GM11168 (cell line): ENCODE data around the gene RFC2.
"Not testable (repeated sequence)": the region's sequence is repeated elsewhere in the genome, so short reads cannot be mapped to it uniquely, and the experiment has no call there.

Source experiments
- in situ Hi-C: fragments of 300-500 bp; cut with MboI; formaldehyde crosslinking; loops from one replicate; pipeline ENCODE4 v1.12.0; 2022; ENCODE audit warnings: low sequenced_read_pairs; ENCODE audit not compliant: unreplicated experiment

Gene RFC2

DNA sequence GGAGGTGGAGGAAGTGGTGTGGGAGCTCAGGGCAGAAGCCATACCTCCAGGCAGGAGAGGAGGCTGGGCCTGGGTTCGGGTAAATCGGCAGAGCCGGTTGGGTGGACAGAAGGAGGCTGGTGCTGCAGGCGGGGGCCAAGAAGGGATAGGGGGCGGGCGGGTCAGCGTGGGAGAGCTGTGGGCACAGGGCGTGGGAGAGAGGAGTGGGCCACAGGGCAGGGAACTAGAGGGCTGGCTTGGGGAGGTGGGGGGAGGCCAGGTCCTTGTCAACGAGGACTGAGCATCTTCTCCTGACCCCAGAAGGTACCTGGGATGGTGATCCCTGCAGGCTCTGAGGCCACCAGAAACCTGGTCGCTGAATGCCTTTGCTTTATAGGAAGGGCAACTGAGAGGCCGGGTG is 32.5 kb downstream of the RFC2 start:
- in situ Hi-C loops: no loop called here

DNA sequence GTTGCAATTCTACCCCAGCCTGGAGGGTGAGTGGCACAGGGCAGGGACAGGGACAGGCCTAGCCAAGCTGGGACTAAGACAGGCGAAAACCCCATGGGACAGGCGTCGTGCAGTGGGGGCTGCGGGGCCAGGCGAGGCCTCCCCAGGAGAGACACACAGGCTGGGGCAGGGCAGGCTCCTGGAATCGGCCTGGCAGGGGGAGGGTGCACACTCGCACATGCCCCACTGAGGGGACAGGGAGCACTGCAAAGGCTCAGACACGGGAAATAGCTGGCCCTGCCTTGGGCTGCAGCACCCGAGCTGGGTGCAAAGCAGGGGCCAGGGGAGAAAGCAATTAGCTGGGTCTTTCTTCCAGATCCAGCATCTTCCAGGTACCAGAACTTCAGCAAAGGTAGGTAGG is 34.0 kb downstream of the RFC2 start:
- in situ Hi-C loops: no loop called here

DNA sequence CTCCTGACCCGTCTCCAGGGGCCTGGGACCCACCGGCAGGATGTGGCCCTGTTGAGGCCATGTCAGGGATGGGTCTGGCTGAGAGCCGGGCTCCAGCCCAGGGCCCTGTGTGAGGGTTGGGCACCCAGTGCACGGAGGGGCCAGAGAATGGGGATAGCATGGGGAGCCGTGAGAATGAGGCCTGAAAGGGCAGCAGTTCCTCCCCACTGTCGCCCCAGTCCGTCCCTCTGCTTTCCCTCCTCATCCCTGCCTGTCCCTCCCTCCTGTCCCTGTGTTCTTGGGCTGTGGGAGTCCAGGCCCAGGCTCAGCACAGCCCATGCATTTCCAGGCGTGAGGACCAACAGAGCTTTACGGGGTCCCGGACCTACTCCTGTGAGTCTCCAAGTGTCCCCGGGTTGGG is 34.8 kb downstream of the RFC2 start:
- in situ Hi-C loops: no loop called here

DNA sequence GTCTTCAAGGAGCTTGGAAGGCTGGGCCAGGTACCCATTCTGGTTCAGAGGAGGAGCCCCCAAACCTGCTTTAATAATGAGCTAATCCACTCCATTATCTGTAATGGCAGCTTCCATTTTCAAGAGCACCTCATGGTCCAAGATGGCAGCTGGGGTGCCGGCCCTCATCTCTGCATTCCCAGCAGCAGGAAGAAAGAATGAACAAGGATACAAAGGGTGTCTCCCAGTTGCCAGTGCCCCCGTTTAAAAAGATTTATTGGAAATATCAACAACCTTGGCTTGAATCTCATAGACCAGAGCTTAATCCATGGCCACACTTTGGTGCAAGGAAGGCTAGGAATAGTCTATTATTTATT is 35.9 kb downstream of the RFC2 start:
- in situ Hi-C loops: no loop called here

DNA sequence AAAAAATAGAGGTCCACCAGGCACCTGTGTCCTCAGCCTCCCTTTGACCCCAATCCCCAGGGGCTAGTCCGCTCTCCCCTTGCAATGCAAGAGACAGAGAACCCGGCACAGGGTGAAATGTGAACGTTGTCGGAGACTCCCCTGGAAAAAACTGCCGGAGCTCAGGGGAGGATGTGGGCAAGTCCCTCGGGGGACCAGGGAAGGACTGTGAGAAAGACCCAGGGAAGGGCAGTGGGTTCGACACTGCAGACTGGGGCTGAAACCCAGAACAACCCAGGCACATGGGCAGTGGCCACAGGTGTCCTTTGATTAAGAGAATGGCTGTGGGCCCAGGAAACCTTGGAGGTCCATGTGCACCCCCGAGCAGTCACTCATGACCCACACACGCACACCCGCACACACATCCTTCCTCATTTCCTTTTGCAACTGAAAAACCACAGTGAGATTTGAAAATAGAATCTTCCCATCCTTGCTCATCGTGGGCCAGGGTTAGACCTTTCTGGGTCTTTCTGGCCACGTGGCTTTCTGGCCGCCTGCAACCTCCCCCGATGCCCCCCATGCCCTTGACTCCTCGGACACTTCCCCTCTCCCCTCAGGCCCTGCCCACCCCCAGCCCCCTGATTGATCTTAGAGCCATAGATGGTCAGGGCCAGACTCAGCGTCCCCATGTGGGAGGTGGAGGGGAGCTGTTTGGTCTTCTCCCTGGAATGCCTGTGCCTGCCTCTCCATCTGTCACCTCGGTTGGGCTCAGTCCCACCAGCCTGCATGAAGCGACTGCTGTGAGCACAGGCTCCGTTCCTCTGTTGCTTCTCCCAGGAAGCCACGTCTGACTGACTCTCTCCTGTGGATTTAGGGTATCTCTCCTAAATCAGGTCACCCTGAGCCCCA is 36.5 kb downstream of the RFC2 start:
- in situ Hi-C loops: no loop called here

DNA sequence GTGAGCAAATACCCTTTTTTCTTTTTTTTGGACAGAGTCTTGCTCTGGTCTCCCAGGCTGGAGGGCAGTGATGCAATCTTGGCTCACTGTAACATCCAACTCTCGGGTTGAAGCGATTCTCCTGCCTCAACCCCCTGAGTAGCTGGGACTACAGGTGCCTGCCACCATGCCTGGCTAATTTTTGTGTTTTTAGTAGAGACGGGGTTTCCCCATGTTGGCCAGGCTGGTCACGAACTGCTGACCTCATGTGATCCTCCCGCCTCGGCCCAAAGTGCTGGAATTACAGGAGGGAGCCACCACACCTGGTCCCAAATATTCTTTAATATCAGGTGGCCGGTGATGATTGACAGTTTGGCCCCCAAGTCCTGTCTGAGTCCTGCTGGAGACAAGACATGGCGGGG is 37.8 kb downstream of the RFC2 start:
- in situ Hi-C loops: no loop called here

DNA sequence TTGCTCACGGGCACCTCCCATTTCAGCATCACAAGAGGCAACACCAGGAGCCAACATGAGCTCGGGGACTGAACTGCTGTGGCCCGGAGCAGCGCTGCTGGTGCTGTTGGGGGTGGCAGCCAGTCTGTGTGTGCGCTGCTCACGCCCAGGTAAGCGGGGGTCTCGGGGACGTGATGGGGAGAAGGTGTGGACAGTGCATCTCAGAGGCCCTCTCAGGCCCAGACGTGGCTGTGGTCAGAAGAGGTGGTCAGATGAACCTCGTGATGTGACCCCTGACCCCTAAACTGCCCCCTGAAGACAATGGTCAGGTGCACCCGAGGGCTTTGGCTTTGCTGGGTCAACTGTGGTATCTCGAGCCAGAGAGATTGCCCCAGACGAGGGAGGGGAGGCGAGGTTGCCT is 38.3 kb downstream of the RFC2 start:
- in situ Hi-C loops: no loop called here

DNA sequence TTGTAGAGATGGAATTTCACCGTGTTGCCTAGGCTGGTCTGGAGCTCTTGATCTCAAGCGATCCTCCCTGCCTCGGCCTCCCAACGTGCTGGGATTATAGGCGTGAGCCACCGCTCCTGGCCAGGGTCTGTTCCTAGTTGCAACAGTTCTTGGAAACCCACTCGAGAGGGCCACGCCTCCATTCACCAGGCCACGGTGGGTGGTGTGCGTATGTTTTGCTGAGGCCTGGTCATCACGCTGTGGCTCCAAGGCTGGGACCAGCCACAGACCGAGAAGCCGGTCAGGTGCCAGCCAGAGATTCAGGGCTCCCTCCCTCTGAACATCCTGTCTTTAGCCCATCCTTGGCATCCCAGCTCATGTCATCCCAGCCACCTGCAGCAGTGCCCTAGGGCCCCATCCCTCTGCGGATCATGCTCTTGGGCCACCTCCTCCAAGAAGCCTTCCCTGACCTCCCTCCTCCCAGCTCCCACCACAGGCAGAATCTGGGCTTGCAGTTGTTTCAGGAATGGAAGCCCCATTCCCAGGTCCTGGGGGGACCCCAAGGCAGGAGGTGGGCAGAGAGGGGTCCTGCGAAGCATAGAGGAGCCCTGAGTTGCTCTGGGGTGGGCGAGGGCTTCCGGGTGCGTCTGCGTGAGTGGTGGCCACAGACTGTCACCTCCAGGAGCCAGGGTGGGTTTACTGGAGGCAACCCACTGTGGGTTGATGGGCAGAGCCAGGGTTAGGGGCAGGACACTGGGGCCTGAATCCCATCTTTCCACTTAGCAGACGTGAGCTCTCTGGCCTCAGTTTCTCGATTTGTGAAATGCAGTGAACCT is 39.2 kb downstream of the RFC2 start:
- in situ Hi-C loops: no loop called here

DNA sequence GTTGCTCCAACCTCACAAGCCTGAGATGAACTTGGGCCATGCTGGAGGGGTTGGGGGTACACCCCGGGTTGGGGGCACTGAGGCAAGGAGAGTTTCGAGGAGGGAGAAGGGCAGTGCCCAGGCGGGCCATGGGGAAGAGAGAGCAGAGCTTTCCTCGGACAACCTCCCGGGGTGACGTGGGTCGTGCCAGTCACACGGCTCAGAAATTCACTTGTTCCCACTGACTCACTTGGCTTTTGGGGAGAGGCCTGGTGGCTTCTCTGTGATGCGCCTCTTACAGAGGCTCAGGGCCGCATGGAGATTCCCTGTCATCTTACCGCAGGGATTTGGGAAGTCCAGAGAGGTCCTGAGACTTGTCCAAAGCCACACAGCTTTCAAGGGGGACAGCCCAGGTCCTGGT is 41.5 kb downstream of the RFC2 start:
- in situ Hi-C loops: no loop called here

DNA sequence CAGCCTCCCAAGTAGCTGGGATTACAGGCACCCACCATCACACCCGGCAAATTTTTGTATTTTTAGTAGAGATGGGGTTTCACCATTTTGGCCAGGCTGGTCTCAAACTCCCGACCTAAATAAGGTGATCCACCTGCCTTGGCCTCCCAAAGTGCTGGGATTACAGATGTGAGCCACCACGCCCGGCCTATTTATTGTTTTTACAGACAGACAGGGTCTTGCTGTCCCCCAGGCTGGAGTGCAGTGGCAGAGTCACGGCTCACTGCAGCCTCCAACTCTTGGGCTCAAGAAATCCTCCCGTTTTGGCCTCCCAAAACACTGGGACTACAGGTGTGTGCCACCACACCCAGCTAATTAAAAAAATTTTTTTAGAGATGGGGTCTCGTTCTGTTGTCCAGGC is 46.0 kb downstream of the RFC2 start:
- in situ Hi-C loops: loop anchor here (10.0 kb wide), 1 partner anchor 197 kb away; no protein-coding TSS in a partner anchor

DNA sequence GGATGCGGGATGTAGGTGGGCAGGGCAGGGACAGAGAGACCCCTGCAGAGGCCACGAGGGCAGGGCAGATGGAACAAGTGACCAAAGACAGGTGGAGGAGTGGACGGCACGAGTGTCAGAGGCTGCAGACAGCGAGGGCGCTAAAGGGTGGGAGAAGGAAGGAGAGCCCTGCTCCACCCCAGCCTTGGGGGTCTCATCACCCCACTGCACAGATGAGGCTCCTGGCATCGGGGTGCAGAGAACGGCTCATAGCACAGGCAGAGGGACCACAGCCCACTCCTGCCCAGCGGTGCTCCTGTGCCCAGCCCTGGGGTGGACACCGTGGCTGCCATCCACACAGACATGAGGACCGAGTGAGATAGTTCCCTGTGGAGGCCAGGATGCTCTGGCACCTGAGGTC is 46.6 kb downstream of the RFC2 start:
- in situ Hi-C loops: loop anchor here (10.0 kb wide), 1 partner anchor 197 kb away; no protein-coding TSS in a partner anchor

DNA sequence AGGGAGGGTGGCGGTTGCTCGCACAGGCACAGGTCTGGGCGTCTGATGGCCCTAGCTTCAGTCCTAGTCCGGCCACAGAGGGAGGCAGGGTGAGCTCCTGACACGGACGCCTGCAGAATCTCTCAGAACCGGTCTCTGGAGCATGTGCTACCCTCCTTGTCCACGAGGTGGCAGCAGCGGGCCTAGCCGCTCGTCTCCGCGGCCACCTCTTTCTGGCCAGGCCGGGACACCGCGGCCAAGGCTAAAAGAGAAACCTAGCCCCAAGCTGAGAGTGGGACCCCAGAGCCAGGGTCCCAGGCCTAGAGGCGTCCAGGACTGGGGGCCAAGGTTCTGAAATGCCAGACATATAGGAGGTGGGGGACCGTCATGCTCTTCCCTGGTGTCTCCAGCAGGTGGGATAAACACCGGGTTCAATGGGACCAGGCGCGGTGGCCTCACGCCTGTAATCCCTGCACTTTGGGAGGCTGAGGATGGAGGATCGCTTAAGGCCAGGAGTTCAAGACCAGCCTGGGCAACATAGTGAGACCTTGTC is 47.5 kb downstream of the RFC2 start:
- in situ Hi-C loops: loop anchor here (10.0 kb wide), 1 partner anchor 198 kb away; no protein-coding TSS in a partner anchor

DNA sequence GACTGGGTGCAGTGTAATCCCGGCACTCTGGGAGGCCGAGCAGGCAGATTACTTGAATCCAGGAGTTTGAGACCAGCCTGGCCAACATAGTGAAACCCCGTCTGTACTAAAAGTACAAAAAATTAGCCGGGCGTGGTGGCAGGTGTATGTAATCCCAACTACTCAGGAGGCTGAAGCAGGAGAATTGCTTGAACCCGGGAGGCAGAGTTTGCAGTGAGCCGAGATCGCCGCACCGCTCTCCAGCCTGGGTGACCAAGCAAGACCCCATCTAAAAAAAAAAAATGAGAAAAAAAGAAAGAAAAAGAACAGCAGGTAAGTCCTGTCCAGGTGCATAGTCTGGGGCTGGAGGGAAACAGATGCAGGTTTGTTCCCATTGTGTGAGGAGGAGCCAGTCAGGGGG is 48.1 kb downstream of the RFC2 start:
- in situ Hi-C loops: loop anchor here (10.0 kb wide), 1 partner anchor 199 kb away; no protein-coding TSS in a partner anchor

DNA sequence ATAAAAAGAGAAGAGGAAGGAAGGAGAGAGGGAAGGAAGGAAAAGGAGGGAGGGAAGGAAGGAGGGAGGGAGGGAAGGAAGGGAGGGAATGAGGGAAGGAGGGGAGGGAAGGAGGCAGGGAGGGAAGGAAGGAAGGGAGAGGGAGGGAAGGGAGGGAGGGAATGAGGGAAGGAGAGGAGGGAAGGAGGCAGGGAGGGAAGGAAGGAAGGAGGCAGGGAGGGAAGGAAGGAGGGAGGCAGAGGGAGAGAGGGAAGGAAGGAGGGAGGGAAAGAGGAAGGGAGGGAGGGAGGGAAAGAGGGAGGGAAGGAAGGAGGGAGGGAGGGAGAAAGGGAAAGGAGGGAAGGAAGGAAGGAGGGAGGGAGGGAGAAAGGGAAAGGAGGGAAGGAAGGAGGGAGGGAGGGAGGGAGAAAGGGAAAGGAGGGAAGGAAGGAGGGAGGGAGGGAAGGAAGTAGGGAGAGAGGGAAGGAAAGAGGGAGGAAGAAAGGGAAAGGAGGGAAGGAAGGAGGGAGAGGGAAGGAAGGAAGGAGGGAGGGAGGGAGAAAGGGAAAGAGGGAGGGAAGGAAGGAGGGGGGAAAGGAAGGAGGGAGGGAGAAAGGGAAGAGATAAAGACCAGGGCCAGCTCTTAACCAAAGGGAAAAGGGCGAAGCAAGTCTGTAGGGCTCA is 50.1 kb downstream of the RFC2 start:
- in situ Hi-C loops: loop anchor here (10.0 kb wide), 1 partner anchor 201 kb away; no protein-coding TSS in a partner anchor

DNA sequence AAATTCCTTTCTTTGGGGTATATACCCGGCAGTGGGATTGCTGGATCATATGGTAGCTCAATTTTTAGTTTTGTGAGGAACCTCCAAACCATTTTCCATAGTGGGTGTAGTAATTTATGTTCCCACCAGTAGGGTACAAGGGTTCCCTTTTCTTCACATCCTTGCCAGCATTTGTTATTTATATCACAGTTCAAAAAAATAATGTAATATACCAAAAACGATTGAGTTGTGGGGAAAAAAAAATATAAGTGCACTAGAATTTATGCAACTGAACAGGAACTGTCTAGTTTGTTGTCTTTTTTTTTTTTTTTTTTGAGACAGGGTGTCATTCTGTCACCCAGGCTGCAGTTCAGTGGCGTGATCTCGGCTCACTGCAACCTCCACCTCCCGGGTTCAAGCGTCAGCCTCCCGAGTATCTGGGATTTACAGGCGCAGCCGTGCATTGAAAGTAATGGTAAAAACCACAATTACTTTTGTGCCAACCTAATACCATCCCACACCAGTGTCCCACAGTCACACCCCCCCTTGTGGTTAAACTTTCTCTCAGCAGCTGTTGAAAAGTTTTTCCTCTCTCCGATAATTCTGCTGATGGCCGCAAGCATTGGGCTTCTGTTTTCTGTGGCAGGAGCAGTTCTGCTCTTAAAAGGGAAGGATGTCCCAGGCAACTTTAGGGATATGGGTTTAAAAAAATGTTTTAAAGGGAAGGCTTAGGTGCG is 51.2 kb downstream of the RFC2 start:
- in situ Hi-C loops: loop anchor here (10.0 kb wide), 1 partner anchor 202 kb away; no protein-coding TSS in a partner anchor

DNA sequence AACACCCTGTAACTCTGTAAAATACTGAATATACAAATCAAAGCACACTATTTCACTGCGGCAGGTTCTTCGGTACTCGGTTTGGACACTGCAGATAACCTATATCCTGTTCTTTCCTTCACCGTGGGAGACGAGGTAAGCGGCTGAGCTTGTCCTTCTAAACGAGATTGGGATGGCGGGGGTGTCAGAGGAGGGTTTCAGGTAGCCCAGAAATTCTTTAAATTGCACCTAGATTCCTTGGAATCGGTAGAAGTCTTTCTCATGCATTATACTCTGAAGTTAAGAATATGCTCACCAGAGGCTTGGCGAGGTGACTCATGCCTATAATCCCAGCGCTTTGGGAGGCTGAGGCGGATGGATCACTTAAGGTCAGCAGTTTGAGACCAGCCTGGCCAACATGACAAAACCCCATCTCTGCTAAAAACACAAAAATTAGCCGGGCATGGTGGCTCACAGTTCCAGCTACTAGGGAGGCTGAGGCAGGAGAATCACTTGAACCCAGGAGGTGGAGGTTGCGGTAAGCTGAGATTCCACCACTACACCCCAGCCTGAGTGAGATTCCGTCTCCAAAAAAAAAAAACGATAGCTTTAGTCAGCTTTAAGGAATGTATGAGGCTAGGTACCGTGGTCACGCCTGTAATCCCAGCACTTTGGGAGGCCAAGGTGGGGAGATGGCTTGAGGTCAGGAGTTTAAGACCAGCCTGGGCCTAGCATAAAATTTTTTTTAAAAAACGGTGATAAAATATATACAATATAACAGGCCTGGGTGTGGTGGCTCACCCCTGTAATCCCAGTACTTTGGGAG is 54.4 kb downstream of the RFC2 start:
- in situ Hi-C loops: loop anchor here (10.0 kb wide), 1 partner anchor 205 kb away; no protein-coding TSS in a partner anchor

DNA sequence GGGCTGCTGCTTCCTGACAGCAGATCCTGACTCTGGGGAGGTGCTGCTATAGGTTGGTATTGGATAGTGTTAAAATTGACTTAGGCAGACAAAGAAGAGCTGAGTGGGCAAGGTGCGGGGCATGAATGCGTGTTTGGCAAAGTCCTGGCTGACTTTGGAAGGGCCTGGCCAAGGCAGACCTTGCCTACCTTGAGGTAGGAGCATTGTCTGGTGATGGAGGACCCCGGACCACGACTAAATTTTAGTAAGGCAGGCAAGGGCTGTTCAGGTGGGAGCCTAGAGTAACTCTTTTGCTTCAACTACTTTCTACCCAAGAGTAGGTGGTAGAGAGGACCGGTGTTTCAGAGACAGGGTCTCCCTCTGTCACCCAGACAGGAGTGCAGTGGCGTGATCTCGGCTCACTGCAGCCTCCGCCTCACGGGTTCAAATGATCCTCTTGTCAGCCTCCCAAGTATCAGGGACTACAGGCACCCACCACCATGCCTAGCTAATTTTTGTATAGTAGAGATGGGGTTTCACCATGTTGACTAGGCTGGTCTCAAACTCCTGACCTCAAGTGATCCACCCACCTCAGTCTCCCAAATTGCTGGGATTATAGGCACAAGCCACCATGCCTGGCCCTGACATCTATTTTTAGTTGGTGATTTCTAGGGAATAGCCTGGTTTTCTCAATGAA is 56.6 kb downstream of the RFC2 start:
- in situ Hi-C loops: no loop called here

DNA sequence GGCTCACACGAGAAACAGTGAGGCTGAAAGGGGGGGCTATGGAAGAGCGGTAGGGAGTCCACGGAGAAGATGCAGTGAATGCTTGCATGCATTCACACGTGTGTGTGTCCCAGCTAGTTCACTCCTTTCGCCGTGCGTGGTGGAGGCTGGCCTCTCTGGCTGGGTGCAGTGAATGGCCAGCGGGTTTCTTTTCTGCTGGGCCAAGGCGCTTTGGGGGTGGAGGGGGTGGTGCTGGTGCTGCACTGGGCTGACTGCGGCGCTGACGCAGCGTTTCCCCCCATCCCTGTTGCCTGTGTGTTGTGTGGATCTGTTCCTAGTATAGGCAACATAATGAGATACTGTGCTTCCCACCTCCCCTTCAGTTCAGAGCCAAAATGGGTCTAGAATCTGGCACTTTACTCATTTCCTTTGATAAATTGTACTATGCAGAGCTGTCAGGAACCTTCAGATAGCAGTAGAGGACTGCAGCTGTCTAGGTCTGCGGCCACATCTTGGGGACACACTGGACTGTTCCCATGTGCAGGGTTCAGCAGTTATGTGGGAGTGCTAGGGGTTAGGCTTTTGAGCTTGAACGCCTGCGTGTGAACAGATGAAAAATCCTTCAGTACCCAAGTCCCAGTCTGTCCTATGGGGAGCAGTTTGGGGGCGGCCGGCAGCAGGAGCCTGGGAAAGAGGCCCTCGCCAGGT is 58.1 kb downstream of the RFC2 start:
- in situ Hi-C loops: not testable (repeated sequence)
